ENCODE measurements around the gene RAB31. TPM values are rescaled to one million over a fixed set of nuclear protein-coding genes. Genes with fewer than 3 reads are reported as not detected.

RAB31 gene
- polyA plus RNA-seq, 2 of the 4 experiments (the other 2 are of a cell fraction) = 16.9 to 46.3 TPM

DNA sequence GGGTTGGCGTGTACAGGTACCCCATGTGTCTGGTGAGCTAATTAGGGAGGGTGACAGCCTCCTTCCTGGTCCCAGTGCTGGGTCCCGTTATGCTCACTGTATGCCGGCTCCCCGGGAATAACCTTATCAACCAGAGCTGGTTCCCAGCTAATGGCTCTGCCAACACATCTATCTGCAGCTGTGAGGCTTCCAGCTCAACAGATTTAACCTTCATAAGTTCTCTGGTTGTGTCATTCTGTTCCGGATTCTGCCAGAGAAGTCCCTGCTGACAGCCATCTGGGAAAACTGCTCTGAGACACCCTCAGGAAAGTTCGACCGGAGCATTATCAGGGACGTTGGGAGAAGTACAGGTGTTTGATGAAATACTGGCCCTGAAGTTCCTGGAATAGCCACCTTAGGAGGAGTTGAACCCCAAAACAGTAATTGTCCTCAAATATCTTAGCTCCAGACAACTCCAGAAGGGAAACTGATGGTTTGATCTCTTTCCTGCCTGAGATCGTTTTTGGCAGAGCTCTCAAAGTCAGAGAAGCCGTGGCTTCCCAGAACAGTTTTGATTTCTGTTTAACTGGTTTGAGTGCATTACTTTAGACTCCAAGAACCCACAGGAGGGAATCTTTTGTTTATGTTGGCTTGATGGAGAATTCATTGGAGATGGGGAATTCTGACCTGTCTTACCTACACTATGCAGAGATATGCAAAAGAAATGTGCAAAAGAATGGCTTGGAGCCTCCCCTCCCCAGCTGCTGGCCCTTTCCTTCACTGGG is 138.2 kb downstream of the RAB31 start:
- FAIRE-seq = no peak
- no peak overlapping the region for H3K4me2 ChIP-seq
- WGBS (ENCODE audit: missing lambda C conversion rate) = 92% methylated on average over 10 of the region's 10 CpGs
- no peak for ATAC-seq
- CTCF ChIA-PET = interaction anchor here (1.1 to 2.3 kb wide), 4 partner anchors 14 to 1150 kb away, joined by 3 to 6 read pairs (median 5); no protein-coding TSS in a partner anchor
- no peaks in the 10 kb centered on the region for H3K4me1 ChIP-seq
- no peak overlapping the region for H3K27ac ChIP-seq
- DNase-seq (ENCODE audit: low read depth in 1 of 2, low spot score in 1 of 2) = no peak
- TF ChIP-seq CHD4 (IDR thresholded peaks at IDR 0.05; ENCODE audit: borderline replicate concordance) (no peak), SMC3 (IDR thresholded peaks at IDR 0.05) (no peak), EP300 (IDR thresholded peaks at IDR 0.05) (no peak), FOSL2 (IDR thresholded peaks at IDR 0.05) (no peak), FOSL2 (CRISPR knock-in tag; IDR thresholded peaks at IDR 0.05) (no peak), CBX2 (IDR thresholded peaks at IDR 0.05; ENCODE audit: borderline replicate concordance, low read depth) (no peak), USF2 (IDR thresholded peaks at IDR 0.05) (no peak), PHF8 (IDR thresholded peaks at IDR 0.05; ENCODE audit: borderline replicate concordance, low read depth) (no peak), NFE2L2 (conservative IDR thresholded peaks at IDR 0.05; ENCODE audit: low read length) (no peak), CHD2 (IDR thresholded peaks at IDR 0.05; ENCODE audit: low read length, partially characterized antibody) (no peak), ZNF302 (CRISPR knock-in tag; IDR thresholded peaks at IDR 0.05) (no peak), ZSCAN20 (CRISPR knock-in tag; IDR thresholded peaks at IDR 0.05) (no peak), RNF2 (IDR thresholded peaks at IDR 0.05; ENCODE audit: borderline replicate concordance, low read depth) (no peak), ZFP36 (IDR thresholded peaks at IDR 0.05; ENCODE audit: borderline replicate concordance, partially characterized antibody) (no peak), HOXA7 (CRISPR knock-in tag; IDR thresholded peaks at IDR 0.05) (no peak), MYC (IDR thresholded peaks at IDR 0.05; ENCODE audit: borderline replicate concordance, low read length) (no peak)
- H3K4me3 ChIP-seq = no peak overlapping the region
- POLR2A ChIA-PET = no interaction called here
- no peaks in the 10 kb centered on the region for H3K9me3 ChIP-seq

GRCh38 chr18:9848170-9848879 is 140.2 kb downstream of the RAB31 start:
- ChIA-PET CTCF (interaction anchor here (0.6 kb wide), 1 partner anchor 104 kb away, joined by 3 read pairs; no protein-coding TSS in a partner anchor), POLR2A (no interaction called here)
- Histone ChIP-seq H3K4me1 (no peaks in the 10 kb centered on the region), H3K9me3 (peaks cover 7% of the 10 kb centered on the region; the same call in 1 of the 3 replicates), H3K4me2 (no peak overlapping the region), H3K4me3 (no peak overlapping the region), H3K27ac (no peak overlapping the region)
- no peak for FAIRE-seq
- no peak for ATAC-seq
- 84% methylated on average over 5 of the region's 5 CpGs for WGBS (ENCODE audit: missing lambda C conversion rate)
- TF ChIP-seq RNF2 (IDR thresholded peaks at IDR 0.05; ENCODE audit: borderline replicate concordance, low read depth) = no peak
- no peak for TF ChIP-seq KDM1A (IDR thresholded peaks at IDR 0.05; ENCODE audit: low read depth)
- TF ChIP-seq SMC3 (IDR thresholded peaks at IDR 0.05) = no peak
- no peak for TF ChIP-seq JUN (IDR thresholded peaks at IDR 0.05)
- no peak for TF ChIP-seq USF2 (IDR thresholded peaks at IDR 0.05)
- no peak for DNase-seq (ENCODE audit: low read depth in 1 of 2, low spot score in 1 of 2)

Data from A549 (cell line).